COLO668 (cell line): Measurements from ENCODE around the gene MEGF6.
A peak's percentile ranks its signal among the peaks of the same experiment; 100 is the strongest.

Experiments
- DNase-seq: peaks from one replicate; lab custom pipeline; 2025; ENCODE audit not compliant: unreplicated experiment; lab: John Stamatoyannopoulos, UW

MEGF6 gene, protein sequence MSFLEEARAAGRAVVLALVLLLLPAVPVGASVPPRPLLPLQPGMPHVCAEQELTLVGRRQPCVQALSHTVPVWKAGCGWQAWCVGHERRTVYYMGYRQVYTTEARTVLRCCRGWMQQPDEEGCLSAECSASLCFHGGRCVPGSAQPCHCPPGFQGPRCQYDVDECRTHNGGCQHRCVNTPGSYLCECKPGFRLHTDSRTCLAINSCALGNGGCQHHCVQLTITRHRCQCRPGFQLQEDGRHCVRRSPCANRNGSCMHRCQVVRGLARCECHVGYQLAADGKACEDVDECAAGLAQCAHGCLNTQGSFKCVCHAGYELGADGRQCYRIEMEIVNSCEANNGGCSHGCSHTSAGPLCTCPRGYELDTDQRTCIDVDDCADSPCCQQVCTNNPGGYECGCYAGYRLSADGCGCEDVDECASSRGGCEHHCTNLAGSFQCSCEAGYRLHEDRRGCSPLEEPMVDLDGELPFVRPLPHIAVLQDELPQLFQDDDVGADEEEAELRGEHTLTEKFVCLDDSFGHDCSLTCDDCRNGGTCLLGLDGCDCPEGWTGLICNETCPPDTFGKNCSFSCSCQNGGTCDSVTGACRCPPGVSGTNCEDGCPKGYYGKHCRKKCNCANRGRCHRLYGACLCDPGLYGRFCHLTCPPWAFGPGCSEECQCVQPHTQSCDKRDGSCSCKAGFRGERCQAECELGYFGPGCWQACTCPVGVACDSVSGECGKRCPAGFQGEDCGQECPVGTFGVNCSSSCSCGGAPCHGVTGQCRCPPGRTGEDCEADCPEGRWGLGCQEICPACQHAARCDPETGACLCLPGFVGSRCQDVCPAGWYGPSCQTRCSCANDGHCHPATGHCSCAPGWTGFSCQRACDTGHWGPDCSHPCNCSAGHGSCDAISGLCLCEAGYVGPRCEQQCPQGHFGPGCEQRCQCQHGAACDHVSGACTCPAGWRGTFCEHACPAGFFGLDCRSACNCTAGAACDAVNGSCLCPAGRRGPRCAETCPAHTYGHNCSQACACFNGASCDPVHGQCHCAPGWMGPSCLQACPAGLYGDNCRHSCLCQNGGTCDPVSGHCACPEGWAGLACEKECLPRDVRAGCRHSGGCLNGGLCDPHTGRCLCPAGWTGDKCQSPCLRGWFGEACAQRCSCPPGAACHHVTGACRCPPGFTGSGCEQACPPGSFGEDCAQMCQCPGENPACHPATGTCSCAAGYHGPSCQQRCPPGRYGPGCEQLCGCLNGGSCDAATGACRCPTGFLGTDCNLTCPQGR (N-terminal part only)

DNA sequence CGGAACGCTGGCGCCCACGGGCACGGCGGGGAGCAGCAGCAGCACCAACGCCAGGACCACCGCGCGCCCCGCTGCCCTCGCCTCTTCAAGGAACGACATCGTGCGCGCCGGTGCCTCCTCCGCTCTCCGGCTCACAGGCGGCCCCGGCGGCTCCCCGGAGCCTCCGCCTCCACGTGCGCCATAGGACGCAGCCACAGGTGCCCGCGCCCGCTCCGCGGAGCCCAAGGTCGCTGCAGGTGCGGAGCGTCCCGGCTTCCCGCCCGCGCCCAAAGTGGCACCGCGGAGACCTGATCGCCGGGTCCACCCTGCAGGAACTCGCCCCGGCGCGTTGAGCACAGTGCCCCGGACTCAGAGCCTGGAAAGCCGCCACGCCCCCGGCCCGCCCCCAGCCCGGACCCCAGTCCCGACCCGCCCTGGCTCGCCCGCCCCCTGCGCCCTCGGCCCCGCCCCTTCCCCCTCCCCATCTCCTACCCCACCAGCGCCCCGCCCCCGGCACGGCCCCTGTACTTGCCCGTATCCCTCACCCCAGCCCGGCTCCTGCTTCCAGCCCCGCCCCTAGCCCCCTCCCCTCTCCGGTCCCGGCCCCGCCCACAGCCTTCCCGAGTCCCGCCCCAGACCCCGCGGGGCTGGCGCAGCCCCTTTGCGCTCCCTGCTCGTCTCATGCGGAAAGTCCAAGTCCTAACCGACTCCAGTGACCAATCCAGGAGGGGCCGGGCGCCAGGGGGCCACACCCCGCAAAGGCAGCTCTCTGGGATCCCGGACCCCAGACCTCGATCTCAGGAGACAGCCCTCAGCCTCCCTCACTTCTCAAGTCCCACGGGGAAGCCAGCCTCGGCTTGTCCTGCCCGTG lies at the start of gene MEGF6:
Gene MEGF6 (minus strand): TSS at position 339 of the 850 bp plus-strand sequence. CDS start 240 bp downstream, at position 99.
- peak; percentile 31 for DNase-seq

DNA sequence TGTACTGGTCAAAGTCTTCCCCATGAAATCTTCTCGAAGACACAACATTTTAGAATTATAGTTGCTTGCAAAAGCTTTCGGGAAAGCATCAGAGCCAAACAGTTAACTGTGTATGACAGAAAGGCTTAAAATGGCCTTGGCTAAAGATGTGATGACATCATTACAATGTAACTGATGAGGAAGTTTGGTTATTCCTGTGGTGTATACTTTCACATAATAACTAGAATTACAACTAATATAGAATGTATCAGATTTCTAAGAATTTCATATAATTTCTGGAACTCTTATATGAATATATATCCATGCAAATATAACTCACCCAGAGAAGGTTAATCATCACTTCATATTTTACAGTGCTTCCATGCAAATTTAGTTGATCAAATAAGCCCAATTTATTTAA lies 49.4 kb upstream of the MEGF6 start:
- DNase-seq, result no peak

DNA sequence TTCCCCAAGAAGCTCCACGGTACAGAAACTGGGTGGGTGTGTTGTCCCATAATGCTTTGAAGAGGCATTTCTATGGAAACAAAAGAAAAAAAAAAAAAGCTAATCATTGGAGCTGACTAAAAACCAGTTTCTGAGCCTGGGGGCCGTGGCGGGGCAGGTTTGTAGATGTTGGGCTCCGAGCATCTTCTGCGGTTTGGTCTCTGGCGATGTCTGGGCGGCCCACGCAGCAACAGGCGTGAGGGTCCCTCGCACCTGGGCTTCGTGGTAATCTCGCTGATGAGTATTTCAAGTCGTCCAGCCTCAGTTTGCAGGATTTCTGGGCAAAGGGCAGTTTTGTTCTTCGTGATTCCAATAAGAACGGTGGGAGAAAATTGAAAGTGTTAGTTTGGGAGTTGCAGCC lies 47.8 kb upstream of the MEGF6 start:
- DNase-seq, result no peak

DNA sequence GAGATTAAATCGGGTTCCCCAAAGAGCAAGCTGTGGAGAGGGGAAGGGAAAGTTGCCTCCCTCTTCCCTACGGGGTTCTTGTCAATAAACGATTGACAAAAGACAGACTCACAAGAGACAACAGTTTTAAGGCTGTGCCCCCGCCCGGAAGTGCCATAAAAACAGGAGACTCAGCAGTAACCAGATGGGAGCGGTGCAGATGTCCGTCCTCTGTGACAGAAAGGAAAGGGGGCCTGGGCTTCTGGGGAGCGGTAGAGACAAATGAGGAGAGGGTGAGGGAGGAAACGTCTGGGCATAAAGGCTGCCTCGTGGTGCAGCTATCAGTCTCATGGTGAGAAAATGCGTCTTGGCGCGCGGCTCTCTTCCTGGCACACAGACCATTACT lies 46.9 kb upstream of the MEGF6 start:
- DNase-seq, result no peak

DNA sequence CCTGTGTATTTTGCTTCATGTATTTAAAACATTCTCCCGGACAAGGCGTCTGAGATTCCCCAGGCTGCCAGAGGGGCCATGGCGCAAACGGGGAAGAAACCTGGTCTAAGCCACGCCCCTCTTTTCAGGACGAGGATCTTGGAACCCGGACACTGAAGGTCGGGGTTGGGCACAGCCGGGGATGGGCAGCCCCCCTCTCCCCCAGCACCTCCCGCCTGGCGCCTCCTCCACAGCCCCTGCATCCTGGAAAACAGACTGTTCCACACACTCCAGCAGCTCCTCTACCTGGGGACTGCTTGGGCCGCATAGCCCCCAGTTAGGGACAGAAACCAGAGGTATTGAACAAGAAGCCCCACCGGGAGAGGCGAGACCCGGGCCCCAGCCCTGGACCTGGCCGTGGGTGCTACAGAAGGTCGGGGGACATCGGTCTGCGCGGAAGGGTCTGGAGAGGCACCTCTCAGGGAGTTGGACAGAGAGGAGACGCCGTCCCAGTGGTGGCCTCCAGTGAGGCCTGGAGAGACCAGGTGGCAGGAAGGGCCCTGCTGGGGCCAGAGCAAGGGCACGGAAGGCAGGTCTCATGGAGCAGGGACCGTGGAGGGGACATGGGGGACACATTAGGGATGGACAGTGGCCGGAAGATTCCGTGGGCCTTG lies 46.4 kb upstream of the MEGF6 start:
- no peak for DNase-seq

DNA sequence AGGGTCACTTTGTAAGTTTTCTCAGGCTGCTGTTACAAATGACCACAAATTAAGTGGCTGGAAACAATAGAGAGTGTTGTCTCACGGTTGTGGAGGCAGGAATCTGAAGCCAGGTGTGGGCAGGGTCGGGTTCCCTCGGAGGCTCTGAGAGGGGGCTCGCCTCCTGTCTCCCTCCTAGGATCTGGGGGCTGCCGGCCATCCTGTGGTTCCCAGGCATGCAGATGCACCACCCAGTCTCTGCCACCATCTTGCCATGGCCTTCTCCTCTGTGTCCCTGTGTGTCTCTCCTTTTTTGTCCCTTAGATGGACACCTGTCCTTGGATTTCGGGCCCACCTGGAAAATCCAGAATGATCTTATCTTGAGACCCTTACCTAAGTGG lies 45.8 kb upstream of the MEGF6 start:
- DNase-seq, result no peak

DNA sequence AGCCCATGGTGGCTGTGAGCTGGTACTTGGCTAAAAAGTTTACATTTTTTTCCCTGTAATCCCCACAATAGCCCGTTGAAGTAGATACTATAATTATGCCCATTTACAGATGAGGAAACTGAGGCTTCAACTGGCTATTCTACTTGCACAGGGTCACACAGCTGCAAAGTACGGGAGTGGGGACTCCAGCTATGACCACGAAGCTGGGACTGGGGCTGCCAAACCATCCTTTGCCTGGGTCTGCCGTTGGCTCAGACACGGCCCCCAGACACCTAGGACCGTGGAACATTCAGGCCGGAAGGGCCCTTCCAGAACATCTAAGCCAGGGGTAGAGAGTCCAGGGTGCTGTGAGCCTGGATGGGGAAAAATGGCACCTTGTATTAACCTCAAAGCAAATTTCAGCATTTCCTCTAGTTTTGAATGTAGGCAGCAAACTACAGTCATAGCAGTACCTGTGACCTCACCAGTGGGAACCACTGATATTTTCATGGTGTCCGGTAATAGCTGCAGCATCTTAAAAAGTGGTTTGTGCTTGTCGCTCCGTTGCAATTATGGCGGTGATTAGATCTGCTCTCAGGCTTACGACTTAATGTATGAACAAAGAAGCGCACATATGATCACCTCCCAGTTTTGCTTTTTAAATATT lies 45.3 kb upstream of the MEGF6 start:
- no peak for DNase-seq

DNA sequence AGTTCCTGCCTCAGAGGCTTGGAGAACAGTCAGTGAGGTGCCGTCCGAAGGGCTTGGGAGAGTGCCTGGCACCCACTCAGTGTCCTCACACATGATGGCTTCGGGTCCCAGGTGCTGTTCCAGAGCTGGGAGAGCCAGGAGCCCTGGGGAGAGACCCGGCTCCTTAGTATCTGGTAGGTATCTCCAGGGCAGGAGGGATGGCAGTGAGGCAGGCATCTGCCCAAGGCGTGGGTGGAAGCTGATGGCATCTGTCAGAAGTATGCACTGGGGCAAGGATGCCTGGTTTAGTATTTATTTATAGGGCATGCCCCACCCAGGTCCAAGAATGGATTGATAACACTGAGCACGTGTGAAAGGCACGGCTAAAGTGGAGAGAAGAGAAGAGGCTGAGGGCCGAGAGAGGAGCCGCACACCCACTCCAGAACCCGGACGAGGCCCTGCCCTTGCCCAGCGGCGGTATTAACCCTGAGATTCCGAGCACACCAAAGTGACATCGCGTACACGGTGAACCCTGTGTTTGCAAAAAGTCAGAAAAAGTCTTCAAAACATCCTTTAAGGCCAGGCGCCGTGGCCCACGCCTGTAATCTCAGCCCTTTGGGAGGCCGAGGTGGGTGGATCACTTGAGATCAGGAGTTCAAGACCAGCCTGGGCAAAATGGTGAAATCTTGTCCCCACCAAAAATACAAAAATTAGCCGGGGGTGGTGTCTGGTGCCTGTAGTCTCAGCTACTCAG lies 43.4 kb upstream of the MEGF6 start:
- no peak for DNase-seq

DNA sequence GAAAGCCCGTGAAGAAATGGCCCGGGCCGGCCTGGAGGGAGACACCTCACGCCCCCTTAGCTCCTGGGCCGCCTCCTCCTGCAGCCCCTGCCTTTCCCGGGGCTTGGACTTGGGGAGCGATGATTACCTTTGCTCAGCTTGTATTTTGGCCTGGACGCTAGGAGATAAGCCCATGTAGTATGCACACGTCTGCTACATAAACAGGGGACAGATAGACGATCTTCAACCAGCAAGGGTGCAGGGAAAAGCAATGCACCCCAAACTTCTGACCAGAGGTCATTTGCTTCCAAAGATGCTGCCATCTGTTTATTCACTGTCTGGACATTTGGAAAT lies 41.9 kb upstream of the MEGF6 start:
- DNase-seq, result no peak

DNA sequence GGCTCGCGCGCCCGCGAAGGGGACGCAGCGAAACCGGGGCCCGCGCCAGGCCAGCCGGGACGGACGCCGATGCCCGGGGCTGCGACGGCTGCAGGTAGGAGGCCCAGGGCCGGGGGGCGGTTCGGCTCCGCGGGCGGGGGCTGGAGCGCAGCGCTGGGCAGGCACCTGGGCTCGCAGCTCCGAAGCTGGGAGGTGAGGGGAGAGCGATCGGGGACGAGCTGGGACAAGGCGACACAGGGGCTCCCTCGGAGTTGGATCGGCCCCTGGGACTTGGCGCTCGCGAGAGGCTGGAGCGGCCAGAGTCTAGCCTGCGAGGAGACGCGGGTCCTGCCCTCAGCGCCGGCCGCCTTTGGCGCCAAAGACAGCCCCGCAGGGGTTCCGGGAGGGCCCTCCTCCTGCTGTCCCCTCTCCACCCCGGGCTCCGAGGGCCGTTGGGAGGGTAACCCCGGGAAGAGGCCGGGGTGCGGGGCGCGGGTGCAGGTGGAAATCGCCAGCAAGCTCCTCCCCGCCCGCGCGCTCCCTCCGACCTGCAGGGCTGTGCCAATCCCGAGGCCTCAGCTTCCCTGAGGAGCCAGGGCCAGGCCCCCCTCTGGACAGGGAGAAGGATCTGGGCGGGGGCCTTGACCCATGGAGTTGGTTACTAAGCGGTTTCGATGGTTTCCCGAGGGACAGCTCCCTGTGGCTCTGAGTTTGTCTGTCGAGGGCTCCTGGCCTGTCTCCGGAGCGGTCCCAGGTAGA lies 41.4 kb upstream of the MEGF6 start:
- DNase-seq, result peak; percentile 77

DNA sequence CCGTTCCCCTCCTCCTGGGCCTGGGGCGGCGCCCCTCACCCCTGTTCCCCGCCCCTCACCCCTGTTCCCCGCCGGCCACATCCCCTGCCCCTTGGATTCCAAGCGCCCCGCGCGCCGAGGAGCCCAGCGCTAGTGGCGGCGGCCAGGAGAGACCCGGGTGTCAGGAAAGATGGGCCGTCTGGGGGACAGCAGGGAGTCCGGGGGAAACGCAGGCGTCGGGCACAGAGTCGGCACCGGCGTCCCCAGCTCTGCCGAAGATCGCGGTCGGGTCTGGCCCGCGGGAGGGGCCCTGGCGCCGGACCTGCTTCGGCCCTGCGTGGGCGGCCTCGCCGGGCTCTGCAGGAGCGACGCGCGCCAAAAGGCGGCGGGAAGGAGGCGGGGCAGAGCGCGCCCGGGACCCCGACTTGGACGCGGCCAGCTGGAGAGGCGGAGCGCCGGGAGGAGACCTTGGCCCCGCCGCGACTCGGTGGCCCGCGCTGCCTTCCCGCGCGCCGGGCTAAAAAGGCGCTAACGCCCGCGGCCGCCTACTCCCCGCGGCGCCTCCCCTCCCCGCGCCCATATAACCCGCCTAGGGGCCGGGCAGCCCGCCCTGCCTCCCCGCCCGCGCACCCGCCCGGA lies 40.7 kb upstream of the MEGF6 start, which contains the start of gene TP73:
Gene TP73 (plus strand): TSS at position 587 of the 618 bp plus-strand sequence. CDS start 29,850 bp downstream, outside the sequence.
- peak; percentile 77 for DNase-seq

DNA sequence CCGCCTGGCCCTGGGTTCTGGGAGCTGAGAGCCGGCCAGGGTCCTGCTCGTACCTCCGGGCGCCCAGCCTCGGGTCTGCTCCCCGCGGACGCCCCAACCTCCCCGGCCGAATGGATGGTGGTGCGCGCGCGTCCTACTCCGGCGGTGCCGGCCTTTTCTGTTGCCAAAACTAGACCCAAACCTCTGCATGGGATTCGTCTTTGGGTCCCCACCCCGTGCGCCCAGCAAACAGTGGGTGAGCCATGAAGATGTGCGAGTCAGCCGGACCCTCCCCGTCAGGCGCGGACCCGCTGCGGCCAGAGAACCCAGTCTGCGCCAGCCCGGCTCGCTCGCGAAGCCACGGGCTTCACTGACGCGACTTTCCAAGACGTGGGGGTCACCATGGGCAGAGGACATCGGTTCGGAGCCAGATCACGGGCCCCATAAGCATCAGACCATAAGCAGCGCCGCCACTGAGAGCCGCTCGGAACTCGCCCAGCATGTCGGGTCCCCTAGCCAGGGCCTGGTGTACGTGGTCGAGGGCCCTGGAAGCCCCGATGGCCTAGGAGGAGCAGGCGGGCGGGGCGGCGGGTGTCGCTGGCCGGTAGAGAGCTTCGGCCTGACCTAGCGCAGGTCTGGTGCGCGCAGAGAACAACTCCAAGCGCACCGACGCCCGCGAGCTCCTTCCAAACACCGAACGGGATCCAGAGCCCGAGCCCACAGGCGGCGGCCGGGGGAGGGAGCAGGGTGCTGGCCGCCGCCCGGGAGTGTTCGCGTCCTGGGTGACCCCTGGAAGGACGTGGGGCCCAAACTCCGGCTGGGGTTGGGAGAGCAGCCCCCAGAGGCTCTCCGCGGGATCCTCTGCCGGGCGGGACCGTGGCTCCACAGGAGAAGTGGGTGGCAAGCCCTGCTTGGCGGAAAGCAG lies 40.0 kb upstream of the MEGF6 start:
- DNase-seq, result peak; percentile 62

DNA sequence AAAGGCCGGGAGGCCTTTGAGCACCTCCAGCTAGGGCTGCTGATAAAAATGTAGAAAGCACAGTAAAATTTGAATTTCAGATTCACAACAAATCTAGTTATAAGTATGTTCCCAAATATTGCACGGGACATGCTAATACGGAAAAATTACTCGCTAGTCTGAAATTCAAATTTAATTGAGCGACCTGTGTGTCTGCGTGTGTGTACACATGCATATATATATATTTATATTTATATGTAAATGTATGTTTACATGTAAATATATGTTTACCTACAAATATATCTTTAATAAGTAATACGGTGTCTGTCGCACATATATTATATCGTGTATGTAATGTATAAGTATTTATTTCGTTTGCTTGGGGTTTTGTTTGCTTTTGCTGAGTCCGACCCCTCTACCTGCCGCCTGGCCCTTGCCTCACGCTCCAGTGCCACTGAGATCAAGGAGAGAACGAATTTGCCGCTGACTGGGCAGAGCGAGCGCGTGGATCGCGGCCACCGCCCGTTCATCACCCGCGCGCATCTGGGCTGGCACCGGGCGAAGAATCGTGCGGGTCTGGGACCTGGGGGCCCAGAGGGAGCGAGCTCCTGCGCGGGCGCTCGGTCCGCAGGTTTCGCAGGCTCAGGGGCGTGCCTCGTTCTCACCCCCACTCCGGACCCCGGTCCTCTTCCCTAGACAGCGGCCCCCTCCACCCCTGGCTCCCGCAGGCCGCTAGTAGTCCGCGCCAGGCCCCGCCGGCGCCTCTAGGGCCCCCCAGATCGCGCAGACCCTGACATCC lies 39.1 kb upstream of the MEGF6 start:
- DNase-seq, result no peak

DNA sequence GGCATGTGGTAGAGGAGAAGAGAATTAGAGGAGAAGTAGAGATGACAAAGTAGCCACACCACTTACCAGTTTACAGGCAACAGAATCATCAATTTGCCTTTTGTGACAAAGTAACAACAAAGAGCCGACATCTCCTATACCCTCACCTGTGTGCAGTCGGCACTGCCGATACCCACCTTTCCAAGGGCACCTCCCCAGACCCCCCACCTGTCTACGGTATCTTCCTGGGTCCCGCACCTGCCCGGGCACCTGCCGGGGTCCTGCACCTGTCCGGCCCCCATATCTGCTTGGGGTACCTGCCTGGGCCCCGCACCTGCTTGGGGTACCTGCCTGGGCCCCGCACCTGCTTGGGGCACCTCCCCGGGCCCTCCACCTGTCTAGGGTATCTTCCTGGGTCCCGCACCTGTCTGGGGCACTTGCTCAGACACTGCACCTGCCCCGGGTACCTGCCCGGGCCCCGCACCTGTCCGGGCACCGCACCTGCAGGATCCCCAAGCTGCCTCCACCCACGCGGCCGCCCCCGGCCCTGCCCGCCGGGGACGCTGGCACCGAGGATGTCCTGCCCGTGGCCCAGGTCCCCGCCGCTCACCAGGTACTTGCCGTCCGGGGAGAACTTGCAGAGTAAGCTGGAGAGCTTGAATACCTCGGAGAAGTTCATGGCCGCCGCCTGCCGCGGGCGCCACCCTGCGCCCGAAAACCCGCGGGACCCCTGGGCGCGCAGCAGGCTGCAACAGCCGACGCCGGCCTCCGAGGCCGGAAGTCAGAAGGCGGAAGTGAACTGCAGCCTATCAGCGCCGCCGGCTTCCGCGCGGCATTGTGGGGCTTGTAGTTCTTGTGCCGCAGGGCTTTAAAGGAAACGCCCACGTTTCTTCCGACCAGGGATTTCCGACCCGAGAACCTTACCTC lies 38.3 kb upstream of the MEGF6 start, which contains the start of gene WRAP73:
Gene WRAP73 (minus strand): TSS at position 762 of the 906 bp plus-strand sequence. CDS start 104 bp downstream, at position 658.
- peak; percentile 98 for DNase-seq

DNA sequence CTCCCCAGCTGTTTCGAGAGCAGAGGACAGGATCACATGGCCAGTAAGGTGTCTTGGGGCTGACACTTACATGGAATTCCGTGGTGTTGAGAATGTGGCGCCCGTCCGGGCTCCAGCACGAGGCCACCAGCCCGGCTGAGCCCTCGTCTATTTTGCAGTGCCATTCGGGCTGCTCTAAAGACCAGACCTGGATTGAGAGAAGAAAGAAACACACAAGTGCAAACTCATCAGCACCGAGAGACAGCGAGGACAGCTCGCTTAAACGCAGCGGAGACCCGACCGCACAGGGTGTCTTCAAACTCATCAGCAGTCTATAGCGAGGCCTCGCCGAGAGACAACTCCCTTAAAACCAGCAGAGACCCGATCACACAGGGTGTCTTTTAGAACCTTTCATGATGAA lies 35.3 kb upstream of the MEGF6 start:
- DNase-seq, result no peak
